HCT116 (cell line): ENCODE data around the gene TMEM59L. TPM values are rescaled to one million over a fixed set of nuclear protein-coding genes. Genes with fewer than 3 reads are reported as not detected.

Experiments used
- ATAC-seq: fragments of 200-7000 bp; cut with Tn5 transposase; 2 replicates; pipeline ENCODE4 v1.9.1; 2020; ENCODE audit warnings: mild to moderate bottlenecking, moderate library complexity
- BruUV-seq: library from RNA; stranded (reverse); fragments of 400-500 nt; replicated peaks from 2 replicates; lab custom pipeline; 2021; lab: Mats Ljungman, UMichigan
- CTCF ChIA-PET: fragments of 300-600 bp; sonication (Branson Sonifier 250); formaldehyde crosslinking; loops from one replicate; lab custom pipeline; 2021; ENCODE audit warnings: antibody characterized with exemption; lab: Charles Lee
- POLR2A ChIA-PET: fragments of 300-600, 350-600 bp; sonication (Branson Sonifier 250); formaldehyde crosslinking; loops from one replicate; lab custom pipeline; 2021; ENCODE audit warnings: antibody characterized with exemption; lab: Charles Lee
- RAD21 ChIA-PET, 2 experiments: fragments of 300-600 bp; sonication (Branson Sonifier 250); formaldehyde crosslinking; loops; one replicate each; lab custom pipeline; 2023; ENCODE audit warnings: low total read pairs in 2 of 2; ENCODE audit not compliant: uncharacterized antibody in 2 of 2, unreplicated experiment in 2 of 2, low non-redundant PET in 1 of 2; lab: Charles Lee
- DNase-seq: peaks from one replicate; pipeline ENCODE4 v3.0.0-alpha.2; 2010; ENCODE audit warnings: low read depth, low spot score
- H2AFZ ChIP-seq: fragments of 200-600 bp; shearing (Covaris generic), sonication (generic); 2 replicates; pipeline ENCODE4 v1.6.1; 2017; ENCODE audit warnings: low read depth, mixed run types, mixed read lengths, antibody characterized with exemption, low read length; ENCODE audit not compliant: poor library complexity, severe bottlenecking
- H3K27ac ChIP-seq: 2 replicates; pipeline ENCODE4 v1.5.1; 2012; ENCODE audit warnings: low read depth, low read length
- H3K27me3 ChIP-seq: fragments of 200-600 bp; sonication (generic); 2 replicates; pipeline ENCODE4 v1.6.1; 2016; ENCODE audit warnings: mixed run types, low read length, mixed read lengths; ENCODE audit not compliant: insufficient read depth
- H3K36me3 ChIP-seq, 2 experiments: fragments of 200-500 bp in 1 of 2; fragments of 200-600 bp in 1 of 2; sonication (Bioruptor generic) in 1 of 2; sonication (generic) in 1 of 2; 2 replicates each; pipeline versions ENCODE4 v1.5.1 to v1.6.1; 2014 to 2016; ENCODE audit warnings: low read length in 2 of 2, inconsistent platforms in 1 of 2, mixed read lengths in 1 of 2, mixed run types in 1 of 2; ENCODE audit not compliant: insufficient read depth in 2 of 2, control insufficient read depth in 1 of 2
- H3K4me1 ChIP-seq, 2 experiments: fragments of 200-600 bp in 1 of 2; sonication (generic) in 1 of 2; 2 replicates each; pipeline versions ENCODE4 v1.5.1 to v1.6.1; 2012 to 2017; ENCODE audit warnings: low read length in 2 of 2, inconsistent platforms in 1 of 2, mild to moderate bottlenecking in 1 of 2, mixed read lengths in 1 of 2, mixed run types in 1 of 2, moderate library complexity in 1 of 2; ENCODE audit not compliant: insufficient read depth in 2 of 2, control insufficient read depth in 1 of 2
- H3K4me2 ChIP-seq: fragments of 200-600 bp; sonication (generic); 2 replicates; pipeline ENCODE4 v1.6.1; 2017; ENCODE audit warnings: mixed run types, low read length, mixed read lengths
- H3K4me3 ChIP-seq, 2 experiments: fragments of 200-600 bp in 1 of 2; sonication (generic) in 1 of 2; replicated peaks in 1 of 2; 2 replicates each; pipeline ENCODE4 v1.5.1; 2011 to 2016; ENCODE audit warnings: low read length in 2 of 2, control low read depth in 1 of 2, low read depth in 1 of 2, mild to moderate bottlenecking in 1 of 2, mixed read lengths in 1 of 2, mixed run types in 1 of 2
- H3K79me2 ChIP-seq: fragments of 200-600 bp; sonication (generic); 2 replicates; pipeline ENCODE4 v1.6.1; 2017; ENCODE audit warnings: mild to moderate bottlenecking, mixed run types, low read length, moderate library complexity, mixed read lengths; ENCODE audit not compliant: insufficient read depth
- H3K9ac ChIP-seq: fragments of 200-600 bp; sonication (generic); 2 replicates; pipeline ENCODE4 v1.6.1; 2016; ENCODE audit warnings: low read length, mixed read lengths
- H3K9me2 ChIP-seq: fragments of 200-600 bp; sonication (generic), shearing (Covaris generic); 2 replicates; pipeline ENCODE4 v1.6.1; 2017; ENCODE audit warnings: mixed run types, mild to moderate bottlenecking, moderate library complexity; ENCODE audit not compliant: insufficient read depth
- H3K9me3 ChIP-seq, 2 experiments: fragments of 200-500 bp in 1 of 2; fragments of 200-600 bp in 1 of 2; sonication (Bioruptor generic) in 1 of 2; sonication (generic) in 1 of 2; 2 replicates each; pipeline ENCODE4 v1.6.1; 2014 to 2017; ENCODE audit warnings: low read length in 2 of 2, mixed read lengths in 2 of 2, inconsistent platforms in 1 of 2, low read depth in 1 of 2, mild to moderate bottlenecking in 1 of 2, mixed run types in 1 of 2, moderate library complexity in 1 of 2; ENCODE audit not compliant: control insufficient read depth in 1 of 2, insufficient read depth in 1 of 2
- H4K20me1 ChIP-seq: fragments of 200-600 bp; sonication (generic), shearing (Covaris generic); 2 replicates; pipeline ENCODE4 v1.6.1; 2017; ENCODE audit warnings: mixed run types, mild to moderate bottlenecking, moderate library complexity; ENCODE audit not compliant: insufficient read depth
- ELF1 ChIP-seq: IDR thresholded peaks from 2 replicates; pipeline ENCODE4 v1.6.1; 2012; ENCODE audit warnings: low read depth, borderline replicate concordance
- EZH2 ChIP-seq: fragments of 200-600 bp; sonication (generic); IDR thresholded peaks from 2 replicates; pipeline ENCODE4 v1.6.1; 2017; ENCODE audit warnings: antibody characterized with exemption, mixed run types
- POLR2AphosphoS5 ChIP-seq: IDR thresholded peaks from 2 replicates; pipeline ENCODE4 v1.6.1; 2011; ENCODE audit warnings: mild to moderate bottlenecking, low read depth, low read length, moderate library complexity
- SIN3A ChIP-seq: IDR thresholded peaks from 2 replicates; pipeline ENCODE4 v1.6.1; 2012; ENCODE audit warnings: low read depth
- SP1 ChIP-seq: IDR thresholded peaks from 2 replicates; pipeline ENCODE4 v1.6.1; 2012; ENCODE audit warnings: low read depth
- TCF7L2 ChIP-seq: IDR thresholded peaks from 2 replicates; pipeline ENCODE4 v1.7.0; 2011; ENCODE audit warnings: borderline replicate concordance, inconsistent platforms; ENCODE audit not compliant: insufficient read depth, insufficient read length; ENCODE audit errors: extremely low read depth
- intact Hi-C: fragments of 100-400 bp; cut with micrococcal nuclease; formaldehyde crosslinking; loops from 2 replicates; pipeline ENCODE4 v1.10.0; 2022
- total RNA-seq: library from RNA; stranded (reverse); gene quantifications from one replicate; pipeline ENCODE4 v1.2.1, GENCODE V29; 2021; ENCODE audit not compliant: unreplicated experiment
- TF ChIP-seq, protein P1 (sequence below), 3 experiments: fragments of 200-600 bp in 1 of 3; sonication (generic) in 1 of 3; IDR thresholded peaks in 2 of 3; conservative IDR thresholded peaks in 1 of 3; 2 replicates each; pipeline ENCODE4 v1.5.1; 2012 to 2017; ENCODE audit warnings: low read depth in 2 of 3, low read length in 2 of 3, antibody characterized with exemption in 1 of 3, borderline replicate concordance in 1 of 3, control low read depth in 1 of 3, mild to moderate bottlenecking in 1 of 3, mixed read lengths in 1 of 3, mixed run types in 1 of 3, moderate library complexity in 1 of 3; ENCODE audit not compliant: insufficient read depth in 1 of 3
- TF ChIP-seq, protein P2 (sequence below): IDR thresholded peaks from 2 replicates; pipeline ENCODE4 v1.6.1; 2012
- TF ChIP-seq, protein P3 (sequence below): IDR thresholded peaks from 2 replicates; pipeline ENCODE4 v1.6.1; 2012
- TF ChIP-seq, protein P4 (sequence below): IDR thresholded peaks from 2 replicates; pipeline ENCODE4 v1.6.1; 2011; ENCODE audit warnings: mild to moderate bottlenecking, low read length, moderate library complexity; ENCODE audit not compliant: insufficient replicate concordance; ENCODE audit errors: extremely low read depth
- TF ChIP-seq, protein P5 (sequence below): IDR thresholded peaks from 2 replicates; pipeline ENCODE4 v1.6.1; 2012; ENCODE audit warnings: low read depth

TMEM59L gene
- total RNA-seq, 1 experiment from 2014 or later = 14.3 TPM

DNA sequence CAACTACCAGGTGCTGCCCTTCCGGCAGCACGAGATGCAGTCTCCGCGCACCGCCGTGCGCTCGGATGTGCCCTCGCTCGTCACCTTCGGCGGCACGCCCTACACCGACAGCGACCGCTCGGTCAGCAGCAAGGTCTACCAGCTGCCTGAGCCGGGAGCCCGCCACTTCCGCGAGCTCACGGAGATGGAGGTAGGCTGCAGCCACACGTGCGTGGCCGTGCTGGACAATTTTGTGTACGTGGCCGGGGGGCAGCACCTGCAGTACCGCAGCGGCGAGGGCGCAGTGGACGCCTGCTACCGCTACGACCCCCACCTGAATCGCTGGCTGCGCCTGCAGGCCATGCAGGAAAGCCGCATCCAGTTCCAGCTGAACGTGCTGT is 55.6 kb downstream of the TMEM59L start (continued):
- TF ChIP-seq ELF1 (no peak), TCF7L2 (no peak)
- TF ChIP-seq, protein P1, sequence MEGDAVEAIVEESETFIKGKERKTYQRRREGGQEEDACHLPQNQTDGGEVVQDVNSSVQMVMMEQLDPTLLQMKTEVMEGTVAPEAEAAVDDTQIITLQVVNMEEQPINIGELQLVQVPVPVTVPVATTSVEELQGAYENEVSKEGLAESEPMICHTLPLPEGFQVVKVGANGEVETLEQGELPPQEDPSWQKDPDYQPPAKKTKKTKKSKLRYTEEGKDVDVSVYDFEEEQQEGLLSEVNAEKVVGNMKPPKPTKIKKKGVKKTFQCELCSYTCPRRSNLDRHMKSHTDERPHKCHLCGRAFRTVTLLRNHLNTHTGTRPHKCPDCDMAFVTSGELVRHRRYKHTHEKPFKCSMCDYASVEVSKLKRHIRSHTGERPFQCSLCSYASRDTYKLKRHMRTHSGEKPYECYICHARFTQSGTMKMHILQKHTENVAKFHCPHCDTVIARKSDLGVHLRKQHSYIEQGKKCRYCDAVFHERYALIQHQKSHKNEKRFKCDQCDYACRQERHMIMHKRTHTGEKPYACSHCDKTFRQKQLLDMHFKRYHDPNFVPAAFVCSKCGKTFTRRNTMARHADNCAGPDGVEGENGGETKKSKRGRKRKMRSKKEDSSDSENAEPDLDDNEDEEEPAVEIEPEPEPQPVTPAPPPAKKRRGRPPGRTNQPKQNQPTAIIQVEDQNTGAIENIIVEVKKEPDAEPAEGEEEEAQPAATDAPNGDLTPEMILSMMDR (IDR thresholded peaks at IDR 0.05 in 2 of 3, conservative IDR thresholded peaks at IDR 0.05 in 1 of 3; ENCODE audit: borderline replicate concordance in 1 of 3, insufficient read depth in 1 of 3, low read depth in 2 of 3, low read length in 2 of 3) = no peak

DNA sequence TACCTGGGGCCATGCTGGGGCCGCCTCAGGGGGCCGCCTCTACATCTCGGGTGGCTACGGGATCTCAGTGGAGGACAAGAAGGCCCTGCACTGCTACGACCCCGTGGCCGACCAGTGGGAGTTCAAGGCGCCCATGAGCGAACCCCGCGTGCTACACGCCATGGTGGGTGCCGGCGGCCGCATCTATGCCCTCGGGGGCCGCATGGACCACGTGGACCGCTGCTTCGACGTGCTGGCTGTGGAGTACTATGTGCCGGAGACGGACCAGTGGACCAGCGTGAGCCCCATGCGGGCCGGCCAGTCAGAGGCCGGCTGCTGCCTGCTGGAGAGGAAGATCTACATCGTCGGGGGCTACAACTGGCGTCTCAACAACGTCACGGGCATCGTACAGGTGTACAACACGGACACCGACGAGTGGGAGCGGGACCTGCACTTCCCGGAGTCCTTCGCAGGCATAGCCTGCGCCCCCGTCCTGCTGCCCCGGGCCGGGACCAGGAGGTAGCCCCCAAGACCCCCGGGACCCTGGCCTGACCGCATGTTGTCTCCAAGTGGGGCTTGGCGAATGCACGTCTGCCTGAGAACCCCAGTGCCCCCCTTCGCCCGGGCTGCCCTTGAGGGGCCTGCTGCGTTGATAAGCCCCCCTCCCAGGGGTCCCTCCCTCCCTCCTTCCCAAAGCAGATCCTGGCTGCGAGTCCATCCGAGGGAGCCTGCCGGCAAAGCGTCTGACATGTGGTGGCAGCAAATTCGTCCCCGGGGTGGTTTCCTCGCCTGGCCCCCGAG is 56.3 kb downstream of the TMEM59L start:
- H3K79me2 ChIP-seq = no peaks in the 10 kb centered on the region
- no peak overlapping the region for H3K4me3 ChIP-seq
- intact Hi-C loops = no loop called here
- H3K9ac ChIP-seq = no peak overlapping the region
- ChIA-PET RAD21 (no interaction called here), CTCF (no interaction called here), POLR2A (no interaction called here)
- H3K36me3 ChIP-seq = no peaks in the 10 kb centered on the region; a peak in 1 of 4 replicates
- no peak overlapping the region for H3K4me2 ChIP-seq
- H3K4me1 ChIP-seq = no peaks in the 10 kb centered on the region
- no peak overlapping the region for H3K27ac ChIP-seq
- H4K20me1 ChIP-seq = no peaks in the 10 kb centered on the region
- DNase-seq = no peak
- no peak for ATAC-seq
- H3K9me3 ChIP-seq = no peaks in the 10 kb centered on the region
- H3K27me3 ChIP-seq = no peaks in the 10 kb centered on the region
- no peaks in the 10 kb centered on the region for H3K9me2 ChIP-seq
- BruUV-seq = no TSS peak
- H2AFZ ChIP-seq = no peak overlapping the region
- TF ChIP-seq, protein P2, sequence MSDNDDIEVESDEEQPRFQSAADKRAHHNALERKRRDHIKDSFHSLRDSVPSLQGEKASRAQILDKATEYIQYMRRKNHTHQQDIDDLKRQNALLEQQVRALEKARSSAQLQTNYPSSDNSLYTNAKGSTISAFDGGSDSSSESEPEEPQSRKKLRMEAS = no peak
- TF ChIP-seq, protein P1 (IDR thresholded peaks at IDR 0.05 in 2 of 3, conservative IDR thresholded peaks at IDR 0.05 in 1 of 3; ENCODE audit: borderline replicate concordance in 1 of 3, insufficient read depth in 1 of 3, low read depth in 2 of 3, low read length in 2 of 3) = no peak
- TF ChIP-seq, protein P3, sequence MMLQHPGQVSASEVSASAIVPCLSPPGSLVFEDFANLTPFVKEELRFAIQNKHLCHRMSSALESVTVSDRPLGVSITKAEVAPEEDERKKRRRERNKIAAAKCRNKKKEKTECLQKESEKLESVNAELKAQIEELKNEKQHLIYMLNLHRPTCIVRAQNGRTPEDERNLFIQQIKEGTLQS = no peak
- TF ChIP-seq ELF1 (no peak), SP1 (no peak), EZH2 (no peak), POLR2AphosphoS5 (no peak), SIN3A (no peak)
- TF ChIP-seq, protein P4, sequence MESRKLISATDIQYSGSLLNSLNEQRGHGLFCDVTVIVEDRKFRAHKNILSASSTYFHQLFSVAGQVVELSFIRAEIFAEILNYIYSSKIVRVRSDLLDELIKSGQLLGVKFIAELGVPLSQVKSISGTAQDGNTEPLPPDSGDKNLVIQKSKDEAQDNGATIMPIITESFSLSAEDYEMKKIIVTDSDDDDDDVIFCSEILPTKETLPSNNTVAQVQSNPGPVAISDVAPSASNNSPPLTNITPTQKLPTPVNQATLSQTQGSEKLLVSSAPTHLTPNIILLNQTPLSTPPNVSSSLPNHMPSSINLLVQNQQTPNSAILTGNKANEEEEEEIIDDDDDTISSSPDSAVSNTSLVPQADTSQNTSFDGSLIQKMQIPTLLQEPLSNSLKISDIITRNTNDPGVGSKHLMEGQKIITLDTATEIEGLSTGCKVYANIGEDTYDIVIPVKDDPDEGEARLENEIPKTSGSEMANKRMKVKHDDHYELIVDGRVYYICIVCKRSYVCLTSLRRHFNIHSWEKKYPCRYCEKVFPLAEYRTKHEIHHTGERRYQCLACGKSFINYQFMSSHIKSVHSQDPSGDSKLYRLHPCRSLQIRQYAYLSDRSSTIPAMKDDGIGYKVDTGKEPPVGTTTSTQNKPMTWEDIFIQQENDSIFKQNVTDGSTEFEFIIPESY = no peak
- TF ChIP-seq, protein P5, sequence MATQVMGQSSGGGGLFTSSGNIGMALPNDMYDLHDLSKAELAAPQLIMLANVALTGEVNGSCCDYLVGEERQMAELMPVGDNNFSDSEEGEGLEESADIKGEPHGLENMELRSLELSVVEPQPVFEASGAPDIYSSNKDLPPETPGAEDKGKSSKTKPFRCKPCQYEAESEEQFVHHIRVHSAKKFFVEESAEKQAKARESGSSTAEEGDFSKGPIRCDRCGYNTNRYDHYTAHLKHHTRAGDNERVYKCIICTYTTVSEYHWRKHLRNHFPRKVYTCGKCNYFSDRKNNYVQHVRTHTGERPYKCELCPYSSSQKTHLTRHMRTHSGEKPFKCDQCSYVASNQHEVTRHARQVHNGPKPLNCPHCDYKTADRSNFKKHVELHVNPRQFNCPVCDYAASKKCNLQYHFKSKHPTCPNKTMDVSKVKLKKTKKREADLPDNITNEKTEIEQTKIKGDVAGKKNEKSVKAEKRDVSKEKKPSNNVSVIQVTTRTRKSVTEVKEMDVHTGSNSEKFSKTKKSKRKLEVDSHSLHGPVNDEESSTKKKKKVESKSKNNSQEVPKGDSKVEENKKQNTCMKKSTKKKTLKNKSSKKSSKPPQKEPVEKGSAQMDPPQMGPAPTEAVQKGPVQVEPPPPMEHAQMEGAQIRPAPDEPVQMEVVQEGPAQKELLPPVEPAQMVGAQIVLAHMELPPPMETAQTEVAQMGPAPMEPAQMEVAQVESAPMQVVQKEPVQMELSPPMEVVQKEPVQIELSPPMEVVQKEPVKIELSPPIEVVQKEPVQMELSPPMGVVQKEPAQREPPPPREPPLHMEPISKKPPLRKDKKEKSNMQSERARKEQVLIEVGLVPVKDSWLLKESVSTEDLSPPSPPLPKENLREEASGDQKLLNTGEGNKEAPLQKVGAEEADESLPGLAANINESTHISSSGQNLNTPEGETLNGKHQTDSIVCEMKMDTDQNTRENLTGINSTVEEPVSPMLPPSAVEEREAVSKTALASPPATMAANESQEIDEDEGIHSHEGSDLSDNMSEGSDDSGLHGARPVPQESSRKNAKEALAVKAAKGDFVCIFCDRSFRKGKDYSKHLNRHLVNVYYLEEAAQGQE = no peak
